ENCODE data around the gene FAM204A. TPM values are rescaled to one million over a fixed set of nuclear protein-coding genes. Genes with fewer than 3 reads are reported as not detected.

The FAM204A gene
- total and polyA plus RNA-seq, 5 donors from 2014 or later = 62.0 to 141 (median 119) TPM

- DNase-seq (no peak), ATAC-seq (ENCODE audit: low read depth in 2 of 2) (no peak)
- Mint-ChIP-seq H3K36me3 (peaks cover 34% of the 10 kb centered on the region), H3K4me1 (peaks cover 0 to 6% (median under 1%) of the 10 kb centered on the region in 4 donors), H3K27me3 (no peaks in the 10 kb centered on the region), H3K4me3 (no peak overlapping the region), H3K27ac (no peak overlapping the region), H3K9me3 (no peaks in the 10 kb centered on the region)
- Histone ChIP-seq H3K36me3 (ENCODE audit: control insufficient read depth, insufficient read depth, low read length) (peaks cover 43% of the 10 kb centered on the region), H3K4me3 (ENCODE audit: low read depth, low read length) (no peak overlapping the region), H3K27ac (ENCODE audit: insufficient read depth, low read length, poor library complexity, severe bottlenecking) (no peak overlapping the region), H3K9me3 (ENCODE audit: control insufficient read depth in 2 of 2, low read length in 2 of 2) (no peaks in the 10 kb centered on the region), H3K4me1 (ENCODE audit: control insufficient read depth, insufficient read depth, low read length, poor library complexity, severe bottlenecking) (no peaks in the 10 kb centered on the region), H3K27me3 (ENCODE audit: control insufficient read depth, insufficient read depth, low read length) (no peaks in the 10 kb centered on the region)
Observed at GRCh38 chr10:118310822-118311221, 31.3 kb downstream of the FAM204A start.

- H3K36me3 Mint-ChIP-seq = peaks cover 36% of the 10 kb centered on the region
- no peak for ATAC-seq (ENCODE audit: low read depth in 2 of 2)
- peaks cover 49% of the 10 kb centered on the region for H3K36me3 ChIP-seq (ENCODE audit: control insufficient read depth, insufficient read depth, low read length)
Observed at GRCh38 chr10:118309911-118310310, 32.2 kb downstream of the FAM204A start.

GRCh38 chr10:118308664-118309063 lies 33.5 kb downstream of the FAM204A start:
- Mint-ChIP-seq H3K4me1 (peaks cover 0 to 12% (median 3%) of the 10 kb centered on the region in 4 donors), H3K9me3 (no peaks in the 10 kb centered on the region), H3K4me3 (no peak overlapping the region), H3K36me3 (peaks cover 32% of the 10 kb centered on the region), H3K27me3 (no peaks in the 10 kb centered on the region), H3K27ac (no peak overlapping the region)
- Histone ChIP-seq H3K27me3 (ENCODE audit: control insufficient read depth, insufficient read depth, low read length) (no peaks in the 10 kb centered on the region), H3K27ac (ENCODE audit: insufficient read depth, low read length, poor library complexity, severe bottlenecking) (no peak overlapping the region), H3K36me3 (ENCODE audit: control insufficient read depth, insufficient read depth, low read length) (peaks cover 46% of the 10 kb centered on the region), H3K9me3 (ENCODE audit: control insufficient read depth in 2 of 2, low read length in 2 of 2) (no peaks in the 10 kb centered on the region), H3K4me1 (ENCODE audit: control insufficient read depth, insufficient read depth, low read length, poor library complexity, severe bottlenecking) (no peaks in the 10 kb centered on the region), H3K4me3 (ENCODE audit: low read depth, low read length) (no peak overlapping the region)
- ATAC-seq (ENCODE audit: low read depth in 2 of 2) (no peak), DNase-seq (no peak)

More at GRCh38 chr10:118309911-118310310, 32.2 kb downstream of the FAM204A start:
- no peaks in the 10 kb centered on the region for H3K27me3 ChIP-seq (ENCODE audit: control insufficient read depth, insufficient read depth, low read length)
- no peaks in the 10 kb centered on the region for H3K4me1 ChIP-seq (ENCODE audit: control insufficient read depth, insufficient read depth, low read length, poor library complexity, severe bottlenecking)
- no peak for DNase-seq
- no peaks in the 10 kb centered on the region for H3K27me3 Mint-ChIP-seq
- peak overlapping the region in 2 of 3 donors; percentile 12 to 64 for H3K27ac Mint-ChIP-seq
- H3K9me3 ChIP-seq (ENCODE audit: control insufficient read depth in 2 of 2, low read length in 2 of 2) = no peaks in the 10 kb centered on the region
- H3K4me1 Mint-ChIP-seq = peaks cover 0 to 6% (median 3%) of the 10 kb centered on the region in 4 donors
- H3K4me3 Mint-ChIP-seq = no peak overlapping the region
- no peaks in the 10 kb centered on the region for H3K9me3 Mint-ChIP-seq
- H3K27ac ChIP-seq (ENCODE audit: insufficient read depth, low read length, poor library complexity, severe bottlenecking) = no peak overlapping the region
- no peak overlapping the region for H3K4me3 ChIP-seq (ENCODE audit: low read depth, low read length)

- Histone ChIP-seq H3K9me3 (ENCODE audit: control insufficient read depth in 2 of 2, low read length in 2 of 2) (no peaks in the 10 kb centered on the region), H3K27me3 (ENCODE audit: control insufficient read depth, insufficient read depth, low read length) (no peaks in the 10 kb centered on the region), H3K4me1 (ENCODE audit: control insufficient read depth, insufficient read depth, low read length, poor library complexity, severe bottlenecking) (no peaks in the 10 kb centered on the region), H3K36me3 (ENCODE audit: control insufficient read depth, insufficient read depth, low read length) (peaks cover 39% of the 10 kb centered on the region), H3K4me3 (ENCODE audit: low read depth, low read length) (no peak overlapping the region), H3K27ac (ENCODE audit: insufficient read depth, low read length, poor library complexity, severe bottlenecking) (no peak overlapping the region)
- ATAC-seq (ENCODE audit: low read depth in 2 of 2) = no peak
- peaks cover 27% of the 10 kb centered on the region for H3K36me3 Mint-ChIP-seq
- H3K27ac Mint-ChIP-seq = no peak overlapping the region
- H3K4me3 Mint-ChIP-seq = no peak overlapping the region
- no peak for DNase-seq
- H3K9me3 Mint-ChIP-seq = no peaks in the 10 kb centered on the region
- H3K27me3 Mint-ChIP-seq = no peaks in the 10 kb centered on the region
- H3K4me1 Mint-ChIP-seq = peaks cover 0 to 12% (median 3%) of the 10 kb centered on the region in 4 donors
Observed at GRCh38 chr10:118307859-118308258, 34.3 kb downstream of the FAM204A start.

GRCh38 chr10:118307220-118307619 lies 34.9 kb downstream of the FAM204A start:
- H3K27ac Mint-ChIP-seq = no peak overlapping the region
- peaks cover 25% of the 10 kb centered on the region for H3K36me3 Mint-ChIP-seq
- H3K27ac ChIP-seq (ENCODE audit: insufficient read depth, low read length, poor library complexity, severe bottlenecking) = no peak overlapping the region
- H3K4me1 ChIP-seq (ENCODE audit: control insufficient read depth, insufficient read depth, low read length, poor library complexity, severe bottlenecking) = no peaks in the 10 kb centered on the region
- DNase-seq = no peak
- peak overlapping the region in 1 of 4 donors; percentile 87 for H3K4me3 Mint-ChIP-seq
- peaks cover 37% of the 10 kb centered on the region for H3K36me3 ChIP-seq (ENCODE audit: control insufficient read depth, insufficient read depth, low read length)
- ATAC-seq (ENCODE audit: low read depth in 2 of 2) = no peak
- no peaks in the 10 kb centered on the region for H3K9me3 Mint-ChIP-seq
- peaks cover 0 to 12% (median 2%) of the 10 kb centered on the region in 4 donors for H3K4me1 Mint-ChIP-seq
- no peaks in the 10 kb centered on the region for H3K27me3 ChIP-seq (ENCODE audit: control insufficient read depth, insufficient read depth, low read length)
- no peaks in the 10 kb centered on the region for H3K9me3 ChIP-seq (ENCODE audit: control insufficient read depth in 2 of 2, low read length in 2 of 2)
- no peak overlapping the region for H3K4me3 ChIP-seq (ENCODE audit: low read depth, low read length)
- H3K27me3 Mint-ChIP-seq = no peaks in the 10 kb centered on the region

- no peaks in the 10 kb centered on the region for H3K4me1 ChIP-seq (ENCODE audit: control insufficient read depth, insufficient read depth, low read length, poor library complexity, severe bottlenecking)
- Mint-ChIP-seq H3K27ac (no peak overlapping the region), H3K27me3 (no peaks in the 10 kb centered on the region), H3K9me3 (no peaks in the 10 kb centered on the region), H3K4me3 (no peak overlapping the region), H3K4me1 (peaks cover 0 to 12% (median 0%) of the 10 kb centered on the region in 4 donors), H3K36me3 (peaks cover 15% of the 10 kb centered on the region)
- ATAC-seq (ENCODE audit: low read depth in 2 of 2) (no peak), DNase-seq (no peak)
- H3K4me3 ChIP-seq (ENCODE audit: low read depth, low read length) = no peak overlapping the region
- H3K27me3 ChIP-seq (ENCODE audit: control insufficient read depth, insufficient read depth, low read length) = no peaks in the 10 kb centered on the region
- no peak overlapping the region for H3K27ac ChIP-seq (ENCODE audit: insufficient read depth, low read length, poor library complexity, severe bottlenecking)
- H3K36me3 ChIP-seq (ENCODE audit: control insufficient read depth, insufficient read depth, low read length) = peaks cover 27% of the 10 kb centered on the region
- H3K9me3 ChIP-seq (ENCODE audit: control insufficient read depth in 2 of 2, low read length in 2 of 2) = no peaks in the 10 kb centered on the region
Observed at GRCh38 chr10:118305730-118306129, 36.4 kb downstream of the FAM204A start.

- Mint-ChIP-seq H3K27me3 (no peaks in the 10 kb centered on the region), H3K4me3 (no peak overlapping the region), H3K4me1 (peaks cover 0 to 12% (median 0%) of the 10 kb centered on the region in 4 donors), H3K9me3 (no peaks in the 10 kb centered on the region), H3K27ac (peak overlapping the region in 1 of 3 donors; percentile 27), H3K36me3 (peaks cover 15% of the 10 kb centered on the region)
- Histone ChIP-seq H3K4me3 (ENCODE audit: low read depth, low read length) (no peak overlapping the region), H3K27me3 (ENCODE audit: control insufficient read depth, insufficient read depth, low read length) (no peaks in the 10 kb centered on the region), H3K9me3 (ENCODE audit: control insufficient read depth in 2 of 2, low read length in 2 of 2) (no peaks in the 10 kb centered on the region), H3K27ac (ENCODE audit: insufficient read depth, low read length, poor library complexity, severe bottlenecking) (no peak overlapping the region), H3K36me3 (ENCODE audit: control insufficient read depth, insufficient read depth, low read length) (peaks cover 21% of the 10 kb centered on the region), H3K4me1 (ENCODE audit: control insufficient read depth, insufficient read depth, low read length, poor library complexity, severe bottlenecking) (no peaks in the 10 kb centered on the region)
- no peak for DNase-seq
- no peak for ATAC-seq (ENCODE audit: low read depth in 2 of 2)
Observed at GRCh38 chr10:118304521-118304920, 37.6 kb downstream of the FAM204A start.

GRCh38 chr10:118301211-118301610 lies 40.9 kb downstream of the FAM204A start:
- no peak overlapping the region for H3K4me3 ChIP-seq (ENCODE audit: low read depth, low read length)
- H3K36me3 Mint-ChIP-seq = peaks cover 4% of the 10 kb centered on the region
- ATAC-seq (ENCODE audit: low read depth in 2 of 2) (no peak), DNase-seq (no peak)
- no peaks in the 10 kb centered on the region for H3K4me1 ChIP-seq (ENCODE audit: control insufficient read depth, insufficient read depth, low read length, poor library complexity, severe bottlenecking)
- H3K9me3 ChIP-seq (ENCODE audit: control insufficient read depth in 2 of 2, low read length in 2 of 2) = no peaks in the 10 kb centered on the region
- H3K4me3 Mint-ChIP-seq = no peak overlapping the region
- peaks cover 0 to 12% (median 0%) of the 10 kb centered on the region in 4 donors for H3K4me1 Mint-ChIP-seq
- H3K27ac Mint-ChIP-seq = peak overlapping the region in 1 of 3 donors; percentile 74
- H3K27me3 ChIP-seq (ENCODE audit: control insufficient read depth, insufficient read depth, low read length) = no peaks in the 10 kb centered on the region
- H3K9me3 Mint-ChIP-seq = no peaks in the 10 kb centered on the region
- no peak overlapping the region for H3K27ac ChIP-seq (ENCODE audit: insufficient read depth, low read length, poor library complexity, severe bottlenecking)
- peaks cover 9% of the 10 kb centered on the region for H3K36me3 ChIP-seq (ENCODE audit: control insufficient read depth, insufficient read depth, low read length)
- no peaks in the 10 kb centered on the region for H3K27me3 Mint-ChIP-seq

Measured in CD4-positive, CD25-positive, alpha-beta regulatory T cell (primary cell).